22Rv1 (cell line): Measurements from ENCODE around the gene ASIC1.

ENCODE experiments used
- ZFX ChIP-seq: fragments of 450-650 bp; IDR thresholded peaks from 2 replicates; pipeline ENCODE4 v1.6.1; 2017; ENCODE audit warnings: antibody characterized with exemption, borderline replicate concordance
- TF ChIP-seq, protein P1 (sequence below): fragments of 450-650 bp; IDR thresholded peaks from 2 replicates; pipeline ENCODE4 v1.5.1; 2017; ENCODE audit warnings: mild to moderate bottlenecking

DNA sequence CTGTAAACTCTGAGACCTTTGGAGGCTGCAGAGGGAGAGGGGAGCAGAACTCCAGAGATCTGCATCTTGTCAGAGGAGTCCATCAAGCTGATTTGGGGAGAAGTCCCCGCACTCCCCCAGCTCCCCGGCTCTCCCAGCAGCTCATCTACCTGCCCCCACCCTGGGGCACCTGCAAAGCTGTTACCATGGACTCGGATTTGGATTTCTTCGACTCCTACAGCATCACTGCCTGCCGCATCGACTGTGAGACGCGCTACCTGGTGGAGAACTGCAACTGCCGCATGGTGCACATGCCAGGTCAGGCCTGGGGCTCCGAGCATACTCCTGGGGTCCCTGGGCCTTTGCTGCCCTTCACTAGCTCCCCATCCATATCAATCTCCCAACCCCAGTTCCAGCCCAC is 20.9 kb downstream of the ASIC1 start:
- TF ChIP-seq, protein P1, sequence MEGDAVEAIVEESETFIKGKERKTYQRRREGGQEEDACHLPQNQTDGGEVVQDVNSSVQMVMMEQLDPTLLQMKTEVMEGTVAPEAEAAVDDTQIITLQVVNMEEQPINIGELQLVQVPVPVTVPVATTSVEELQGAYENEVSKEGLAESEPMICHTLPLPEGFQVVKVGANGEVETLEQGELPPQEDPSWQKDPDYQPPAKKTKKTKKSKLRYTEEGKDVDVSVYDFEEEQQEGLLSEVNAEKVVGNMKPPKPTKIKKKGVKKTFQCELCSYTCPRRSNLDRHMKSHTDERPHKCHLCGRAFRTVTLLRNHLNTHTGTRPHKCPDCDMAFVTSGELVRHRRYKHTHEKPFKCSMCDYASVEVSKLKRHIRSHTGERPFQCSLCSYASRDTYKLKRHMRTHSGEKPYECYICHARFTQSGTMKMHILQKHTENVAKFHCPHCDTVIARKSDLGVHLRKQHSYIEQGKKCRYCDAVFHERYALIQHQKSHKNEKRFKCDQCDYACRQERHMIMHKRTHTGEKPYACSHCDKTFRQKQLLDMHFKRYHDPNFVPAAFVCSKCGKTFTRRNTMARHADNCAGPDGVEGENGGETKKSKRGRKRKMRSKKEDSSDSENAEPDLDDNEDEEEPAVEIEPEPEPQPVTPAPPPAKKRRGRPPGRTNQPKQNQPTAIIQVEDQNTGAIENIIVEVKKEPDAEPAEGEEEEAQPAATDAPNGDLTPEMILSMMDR = no peak
- no peak for TF ChIP-seq ZFX
